ENCODE measurements around the gene ZNF366.

- TF ChIP-seq, protein P1, sequence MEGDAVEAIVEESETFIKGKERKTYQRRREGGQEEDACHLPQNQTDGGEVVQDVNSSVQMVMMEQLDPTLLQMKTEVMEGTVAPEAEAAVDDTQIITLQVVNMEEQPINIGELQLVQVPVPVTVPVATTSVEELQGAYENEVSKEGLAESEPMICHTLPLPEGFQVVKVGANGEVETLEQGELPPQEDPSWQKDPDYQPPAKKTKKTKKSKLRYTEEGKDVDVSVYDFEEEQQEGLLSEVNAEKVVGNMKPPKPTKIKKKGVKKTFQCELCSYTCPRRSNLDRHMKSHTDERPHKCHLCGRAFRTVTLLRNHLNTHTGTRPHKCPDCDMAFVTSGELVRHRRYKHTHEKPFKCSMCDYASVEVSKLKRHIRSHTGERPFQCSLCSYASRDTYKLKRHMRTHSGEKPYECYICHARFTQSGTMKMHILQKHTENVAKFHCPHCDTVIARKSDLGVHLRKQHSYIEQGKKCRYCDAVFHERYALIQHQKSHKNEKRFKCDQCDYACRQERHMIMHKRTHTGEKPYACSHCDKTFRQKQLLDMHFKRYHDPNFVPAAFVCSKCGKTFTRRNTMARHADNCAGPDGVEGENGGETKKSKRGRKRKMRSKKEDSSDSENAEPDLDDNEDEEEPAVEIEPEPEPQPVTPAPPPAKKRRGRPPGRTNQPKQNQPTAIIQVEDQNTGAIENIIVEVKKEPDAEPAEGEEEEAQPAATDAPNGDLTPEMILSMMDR (IDR thresholded peaks at IDR 0.05), result no peak
- no peak for TF ChIP-seq POLR2A (IDR thresholded peaks at IDR 0.05)
Observed at GRCh38 chr5:72417333-72418062, 89.7 kb downstream of the ZNF366 start.
